Type B pancreatic cell (in vitro differentiated cells): ENCODE results near the gene TENM3. TPM values are rescaled to one million over a fixed set of nuclear protein-coding genes. Genes with fewer than 3 reads are reported as not detected.

Experiments used
- DNase-seq: peaks from one replicate; pipeline ENCODE4 v3.0.0; 2021; ENCODE audit warnings: mixed read lengths; ENCODE audit not compliant: unreplicated experiment; ENCODE audit errors: extremely low spot score
- H3K27ac Mint-ChIP-seq: 2 replicates; pipeline ENCODE4 v1.8.0; 2021; ENCODE audit warnings: mild to moderate bottlenecking, mixed read lengths
- H3K27me3 Mint-ChIP-seq: 2 replicates; pipeline ENCODE4 v1.8.0; 2021; ENCODE audit warnings: mixed read lengths
- H3K36me3 Mint-ChIP-seq: 2 replicates; pipeline ENCODE4 v1.8.0; 2021; ENCODE audit warnings: mixed read lengths
- H3K4me1 Mint-ChIP-seq: one replicate; pipeline ENCODE4 v1.8.0; 2021; ENCODE audit warnings: mixed read lengths; ENCODE audit not compliant: unreplicated experiment
- H3K4me3 Mint-ChIP-seq: 2 replicates; pipeline ENCODE4 v1.8.0; 2021; ENCODE audit warnings: mild to moderate bottlenecking, mixed read lengths
- H3K9me3 Mint-ChIP-seq: 2 replicates; pipeline ENCODE4 v1.8.0; 2021; ENCODE audit warnings: mixed read lengths
- total RNA-seq: library from RNA; stranded (reverse); gene quantifications from 2 replicates; pipeline ENCODE4 v1.2.1, GENCODE V29; 2021; ENCODE audit warnings: low replicate concordance
- TF ChIP-seq, protein P1 (sequence below): fragments of 200-600 bp; sonication (generic); conservative IDR thresholded peaks from 2 replicates; pipeline ENCODE4 v1.5.0; 2021; ENCODE audit warnings: antibody characterized with exemption, mild to moderate bottlenecking

The TENM3 gene
- total RNA-seq, 1 donor from 2014 or later = 73.5 TPM

DNA sequence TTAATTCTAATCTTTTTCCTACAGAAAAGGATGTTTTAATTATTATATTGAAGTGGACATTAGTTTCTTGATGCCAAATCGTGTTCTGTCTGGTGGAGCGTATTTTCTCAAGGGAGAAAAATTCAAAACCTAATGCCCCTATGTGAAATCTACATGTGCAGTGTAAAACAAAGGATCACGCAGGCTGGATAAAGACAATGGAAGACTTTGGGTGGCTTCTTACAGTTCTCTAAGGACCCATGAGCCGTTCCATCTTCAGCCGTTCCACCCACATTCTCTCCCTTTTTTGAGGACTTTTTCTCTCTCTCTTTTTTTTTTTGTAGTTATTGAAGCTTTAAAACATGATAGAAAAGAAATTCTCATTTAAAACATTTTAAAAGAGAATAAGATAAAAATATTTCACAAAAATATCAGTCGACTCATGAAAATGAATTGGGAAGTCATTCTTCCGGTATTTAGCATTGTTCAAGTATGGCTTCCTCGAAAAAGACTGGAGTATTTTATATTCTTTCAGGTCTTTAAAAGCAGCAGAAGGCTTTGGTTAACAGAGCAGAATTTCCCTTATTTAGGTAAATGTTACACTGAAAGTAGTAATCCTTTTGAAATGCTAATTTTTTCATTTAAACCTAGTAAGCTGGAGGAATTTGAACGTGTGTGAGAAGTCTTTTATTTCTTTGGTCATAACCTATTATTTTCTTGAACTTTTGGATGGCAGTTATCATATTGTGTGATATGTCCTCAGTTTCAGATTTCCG, 11.0 kb downstream of the TENM3 start:
- no peaks in the 10 kb centered on the region for H3K4me1 Mint-ChIP-seq
- H3K27ac Mint-ChIP-seq = no peak overlapping the region
- no peaks in the 10 kb centered on the region for H3K27me3 Mint-ChIP-seq
- peaks cover 5% of the 10 kb centered on the region for H3K9me3 Mint-ChIP-seq
- DNase-seq = no peak
- TF ChIP-seq, protein P1, sequence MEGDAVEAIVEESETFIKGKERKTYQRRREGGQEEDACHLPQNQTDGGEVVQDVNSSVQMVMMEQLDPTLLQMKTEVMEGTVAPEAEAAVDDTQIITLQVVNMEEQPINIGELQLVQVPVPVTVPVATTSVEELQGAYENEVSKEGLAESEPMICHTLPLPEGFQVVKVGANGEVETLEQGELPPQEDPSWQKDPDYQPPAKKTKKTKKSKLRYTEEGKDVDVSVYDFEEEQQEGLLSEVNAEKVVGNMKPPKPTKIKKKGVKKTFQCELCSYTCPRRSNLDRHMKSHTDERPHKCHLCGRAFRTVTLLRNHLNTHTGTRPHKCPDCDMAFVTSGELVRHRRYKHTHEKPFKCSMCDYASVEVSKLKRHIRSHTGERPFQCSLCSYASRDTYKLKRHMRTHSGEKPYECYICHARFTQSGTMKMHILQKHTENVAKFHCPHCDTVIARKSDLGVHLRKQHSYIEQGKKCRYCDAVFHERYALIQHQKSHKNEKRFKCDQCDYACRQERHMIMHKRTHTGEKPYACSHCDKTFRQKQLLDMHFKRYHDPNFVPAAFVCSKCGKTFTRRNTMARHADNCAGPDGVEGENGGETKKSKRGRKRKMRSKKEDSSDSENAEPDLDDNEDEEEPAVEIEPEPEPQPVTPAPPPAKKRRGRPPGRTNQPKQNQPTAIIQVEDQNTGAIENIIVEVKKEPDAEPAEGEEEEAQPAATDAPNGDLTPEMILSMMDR = no peak
- H3K4me3 Mint-ChIP-seq = no peak overlapping the region
- peaks cover 3% of the 10 kb centered on the region for H3K36me3 Mint-ChIP-seq

DNA sequence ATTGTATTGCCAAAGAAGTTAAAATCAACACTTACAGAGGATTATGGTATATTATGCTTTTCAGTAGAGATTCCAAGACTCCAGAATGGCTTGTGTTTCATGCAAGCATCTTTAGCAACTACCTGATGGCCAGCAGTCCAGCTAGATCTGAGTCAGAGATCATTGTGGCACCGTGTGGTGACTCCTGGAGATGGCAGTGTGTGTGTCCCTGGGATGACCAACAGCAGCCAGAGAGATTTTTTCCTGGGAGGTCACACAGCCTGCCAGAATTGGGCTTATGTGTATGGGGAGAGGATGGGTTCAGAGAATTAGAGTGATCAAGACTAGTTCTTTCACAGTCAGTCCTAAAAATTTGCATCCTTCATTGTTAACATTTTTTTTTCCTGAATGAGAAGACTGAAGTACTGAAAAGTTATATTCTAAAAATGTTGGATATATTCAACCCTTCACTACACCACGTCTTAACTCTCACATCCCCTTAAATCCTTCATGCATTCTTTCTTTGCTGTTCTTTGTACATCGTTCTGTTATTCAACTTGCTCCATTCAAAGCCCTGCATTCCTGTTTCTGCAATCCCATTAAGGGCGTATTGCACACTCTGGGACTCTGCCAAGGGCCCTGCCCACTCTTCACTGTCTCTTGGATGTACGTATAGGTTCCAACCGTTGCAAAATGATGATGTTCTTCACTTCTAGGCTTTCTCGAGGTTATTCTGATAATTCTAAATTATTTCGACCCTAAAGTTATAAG, 12.4 kb downstream of the TENM3 start:
- H3K36me3 Mint-ChIP-seq = peaks cover 9% of the 10 kb centered on the region
- TF ChIP-seq, protein P1 = no peak
- H3K4me3 Mint-ChIP-seq = no peak overlapping the region
- no peak overlapping the region for H3K27ac Mint-ChIP-seq
- peaks cover 9% of the 10 kb centered on the region for H3K9me3 Mint-ChIP-seq
- DNase-seq = no peak
- H3K27me3 Mint-ChIP-seq = no peaks in the 10 kb centered on the region
- no peaks in the 10 kb centered on the region for H3K4me1 Mint-ChIP-seq

DNA sequence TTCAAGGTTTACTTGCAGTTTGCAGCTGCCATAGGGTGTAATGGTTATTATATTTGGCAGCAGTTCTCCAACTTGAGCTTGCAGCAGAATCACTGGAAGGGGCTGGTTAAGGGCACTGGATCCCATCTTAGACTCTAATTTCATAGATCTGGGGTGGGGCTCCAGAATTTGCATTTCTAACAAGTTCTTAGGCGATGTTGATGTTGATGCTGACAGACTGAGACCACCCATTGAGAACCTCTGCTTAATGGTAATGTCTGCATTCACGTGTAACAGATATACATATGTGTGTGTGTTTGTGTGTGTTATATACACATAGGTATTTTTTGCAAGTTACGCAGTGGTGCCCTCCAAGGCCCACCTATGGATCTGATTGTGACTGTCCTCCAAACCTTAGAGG, 13.8 kb downstream of the TENM3 start:
- Mint-ChIP-seq H3K9me3 (peaks cover 15% of the 10 kb centered on the region), H3K4me1 (no peaks in the 10 kb centered on the region), H3K4me3 (no peak overlapping the region), H3K36me3 (peaks cover 16% of the 10 kb centered on the region), H3K27ac (no peak overlapping the region), H3K27me3 (no peaks in the 10 kb centered on the region)
- no peak for DNase-seq
- TF ChIP-seq, protein P1 = no peak

DNA sequence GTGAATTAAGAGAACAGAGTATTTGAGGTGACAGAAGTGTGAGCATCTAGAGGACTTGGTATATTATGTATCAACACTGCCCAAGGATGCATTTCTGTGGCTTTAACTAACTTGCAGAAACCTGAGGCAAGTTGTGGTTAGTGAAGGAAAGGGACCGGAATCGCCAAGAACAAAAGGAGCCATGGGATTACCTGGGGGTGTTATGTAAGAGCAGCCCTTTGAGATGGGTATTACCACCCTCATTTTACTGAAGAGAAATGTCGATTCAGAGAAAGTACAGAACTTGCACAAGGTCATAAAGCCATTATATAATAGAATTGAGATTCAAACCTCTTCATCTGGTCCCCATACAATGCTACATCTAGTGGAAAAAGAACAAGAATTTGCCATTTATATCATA, 14.3 kb downstream of the TENM3 start:
- peaks cover 19% of the 10 kb centered on the region for H3K36me3 Mint-ChIP-seq
- TF ChIP-seq, protein P1 = no peak
- H3K27me3 Mint-ChIP-seq = no peaks in the 10 kb centered on the region
- H3K4me3 Mint-ChIP-seq = no peak overlapping the region
- no peaks in the 10 kb centered on the region for H3K4me1 Mint-ChIP-seq
- no peak overlapping the region for H3K27ac Mint-ChIP-seq
- DNase-seq = no peak
- H3K9me3 Mint-ChIP-seq = peaks cover 16% of the 10 kb centered on the region

DNA sequence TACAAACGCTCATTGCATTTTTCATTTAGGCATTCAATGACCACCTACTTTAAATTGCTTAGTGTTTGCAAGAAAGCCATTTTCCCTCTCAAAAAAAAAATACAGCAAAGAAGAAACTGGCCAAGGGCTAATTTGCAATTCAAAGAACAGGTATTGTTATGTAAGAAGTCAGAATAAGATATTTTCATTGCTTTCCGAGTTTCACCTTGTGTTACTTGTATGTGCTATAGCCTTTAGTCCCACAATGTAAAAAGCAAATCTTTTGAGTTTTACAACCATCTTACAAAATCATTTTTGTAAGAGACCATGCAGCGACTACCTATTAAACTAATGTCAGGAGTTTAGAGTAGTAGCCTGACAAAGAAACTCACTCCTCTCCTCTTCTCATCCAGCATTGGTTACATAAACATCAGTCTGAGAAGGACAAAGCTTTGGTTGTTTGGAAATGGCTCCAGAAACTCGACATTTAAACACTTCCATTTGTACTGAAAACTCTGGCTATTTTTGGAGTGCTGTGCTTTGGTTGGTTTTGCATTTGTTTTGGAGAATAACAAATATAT, 15.3 kb downstream of the TENM3 start:
- Mint-ChIP-seq H3K27me3 (no peaks in the 10 kb centered on the region), H3K4me3 (no peak overlapping the region), H3K27ac (no peak overlapping the region), H3K4me1 (no peaks in the 10 kb centered on the region), H3K9me3 (peaks cover 17% of the 10 kb centered on the region), H3K36me3 (peaks cover 23% of the 10 kb centered on the region)
- TF ChIP-seq, protein P1 = no peak
- no peak for DNase-seq
